NCI-H1930 (cell line): Measurements from ENCODE around the gene WNT5A.

Experiments used
- DNase-seq, 2 experiments: peaks; one replicate each; lab custom pipeline; 2025; lab: John Stamatoyannopoulos, UW

Gene WNT5A

DNA sequence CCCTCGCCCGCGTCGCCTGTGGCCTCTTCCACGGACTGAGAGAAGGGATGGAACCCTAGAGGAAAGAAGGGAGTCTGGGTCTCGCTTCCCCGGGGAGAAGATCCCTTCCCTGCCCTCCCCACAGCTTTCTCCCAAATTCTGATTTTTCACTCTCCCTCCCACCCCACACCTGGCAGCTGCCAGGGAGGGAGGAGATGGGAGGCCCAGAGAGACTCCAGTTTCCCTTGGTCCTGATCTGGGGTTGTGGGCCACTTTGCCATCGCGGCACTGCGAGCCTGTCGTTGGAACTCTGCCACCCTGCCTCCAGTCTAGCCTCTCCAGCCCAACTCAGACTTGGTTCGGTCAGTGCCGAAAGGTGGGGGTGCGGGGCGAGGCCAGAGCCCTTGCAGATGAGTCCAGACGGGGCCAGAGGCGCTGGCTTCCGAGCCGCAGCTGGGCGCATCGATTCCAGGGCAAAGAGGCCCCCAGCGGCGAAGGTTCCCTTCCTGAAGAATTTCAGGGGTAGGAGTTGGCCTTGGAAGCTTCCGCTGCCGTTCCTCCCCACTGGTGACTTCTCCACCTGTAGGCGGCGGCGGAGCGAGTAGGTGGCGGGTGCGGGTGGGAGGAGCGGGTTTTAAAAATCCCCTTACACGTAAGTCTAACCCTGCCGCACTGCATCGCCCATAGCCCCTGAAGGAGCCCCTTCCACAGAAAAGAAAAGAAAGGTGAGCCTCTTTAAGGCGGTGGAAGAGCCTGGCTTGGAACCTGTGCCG is 5.2 kb downstream of the WNT5A start:
- DNase-seq = no peak

- DNase-seq = no peak
These were observed 6.0 kb downstream of the WNT5A start for GRCh38 chr3:55480911-55481743.

- no peak for DNase-seq
These were observed 9.5 kb downstream of the WNT5A start for GRCh38 chr3:55477306-55478303.

DNA sequence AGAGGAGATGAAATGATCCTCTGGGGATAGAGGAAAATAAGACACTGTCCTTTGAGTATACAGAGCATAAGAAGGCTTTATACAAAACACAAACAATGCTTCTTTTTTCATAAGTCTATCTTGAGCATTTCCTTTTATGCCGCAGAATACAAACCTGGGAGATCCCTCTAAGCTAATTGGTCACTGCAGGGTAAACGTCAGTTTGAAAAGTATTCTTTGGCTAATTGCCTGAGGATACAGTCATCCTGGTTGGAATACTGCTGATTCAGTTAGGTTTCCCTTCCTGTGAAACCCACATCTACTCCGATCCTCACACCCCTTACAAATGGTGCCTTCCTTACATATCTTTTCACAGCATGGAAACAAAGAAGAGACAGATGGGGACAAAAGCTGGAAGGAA is 10.6 kb downstream of the WNT5A start:
- DNase-seq = no peak

GRCh38 chr3:55474213-55474632 is 12.9 kb downstream of the WNT5A start:
- DNase-seq = no peak

DNA sequence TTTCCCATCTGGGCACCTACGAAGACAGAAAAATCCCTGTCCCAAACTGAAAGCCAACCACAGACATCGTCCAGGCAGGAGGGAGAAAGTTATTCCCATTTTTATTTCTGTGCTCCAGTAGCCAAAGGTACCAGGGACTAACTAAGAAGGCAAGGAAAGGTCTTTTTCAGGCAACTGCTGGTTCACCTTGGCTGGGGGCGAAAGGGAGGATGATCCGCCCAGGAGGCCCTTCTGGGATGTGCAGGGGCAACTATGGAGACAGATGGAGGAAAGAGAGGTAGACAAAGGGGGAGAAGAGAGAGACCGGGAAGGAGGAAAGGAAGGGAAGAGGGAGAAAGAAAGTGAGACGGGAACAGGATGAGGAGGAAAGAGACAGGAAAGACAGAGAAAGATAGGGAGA is 13.3 kb downstream of the WNT5A start:
- no peak for DNase-seq

DNA sequence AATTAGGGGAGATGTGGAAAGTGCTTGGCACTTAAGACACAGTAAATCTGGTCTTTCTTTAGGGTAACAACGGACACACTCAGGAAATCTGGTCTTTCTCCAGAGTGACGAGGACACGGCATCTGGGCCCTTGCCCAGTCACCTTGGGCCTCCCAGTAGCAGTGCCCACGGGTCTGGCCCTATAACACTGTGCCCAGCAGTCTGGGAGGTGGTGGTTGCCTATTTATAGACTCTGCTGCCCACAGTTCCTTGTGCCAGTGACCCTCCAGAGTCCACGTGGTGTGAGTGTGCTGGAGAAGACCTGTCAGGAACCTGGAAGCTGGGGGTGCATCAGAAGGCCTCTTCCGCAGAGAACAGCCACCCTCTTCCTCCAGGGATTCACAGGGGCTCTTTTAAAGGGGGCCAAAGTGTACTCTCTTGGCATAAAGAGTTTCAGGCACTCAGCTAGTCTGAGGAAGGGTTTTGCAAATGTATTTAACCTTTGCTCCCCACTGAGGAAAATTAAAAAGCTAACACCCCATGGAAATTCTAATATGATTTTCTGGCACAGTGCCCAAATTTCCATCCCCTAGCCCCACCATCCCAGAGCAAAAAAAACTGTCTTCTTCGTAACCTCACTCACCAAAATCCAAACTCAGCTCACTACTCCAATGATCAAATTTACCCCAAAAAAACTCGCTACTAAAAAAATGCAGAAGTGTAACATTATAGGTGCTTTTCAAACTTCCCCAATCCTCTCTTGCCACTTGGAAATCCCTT is 15.4 kb downstream of the WNT5A start:
- no peak for DNase-seq

GRCh38 chr3:55471084-55471483 is 16.0 kb downstream of the WNT5A start:
- no peak for DNase-seq

DNA sequence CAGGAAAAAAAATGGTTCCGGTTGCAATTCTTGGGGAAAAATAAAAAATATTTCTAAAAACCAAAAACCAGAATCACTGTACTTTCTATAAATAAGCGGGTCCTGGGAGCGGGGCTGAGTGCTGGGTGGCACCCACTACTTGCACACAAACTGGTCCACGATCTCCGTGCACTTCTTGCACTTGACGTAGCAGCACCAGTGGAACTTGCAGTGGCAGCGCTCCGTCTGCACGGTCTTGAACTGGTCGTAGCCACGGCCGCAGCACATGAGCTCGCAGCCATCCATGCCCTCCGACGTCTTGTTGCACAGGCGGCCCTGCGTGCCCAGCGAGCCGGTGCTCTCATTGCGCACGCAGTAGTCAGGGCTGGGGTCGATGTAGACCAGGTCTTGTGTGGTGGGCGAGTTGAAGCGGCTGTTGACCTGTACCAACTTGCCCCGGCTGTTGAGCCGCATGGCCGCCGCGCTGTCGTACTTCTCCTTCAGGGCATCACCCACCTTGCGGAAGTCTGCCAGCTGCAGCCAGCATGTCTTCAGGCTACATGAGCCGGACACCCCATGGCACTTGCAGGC is 17.1 kb downstream of the WNT5A start:
- DNase-seq = no peak

GRCh38 chr3:55468251-55468650 is 18.9 kb downstream of the WNT5A start:
- no peak for DNase-seq

DNA sequence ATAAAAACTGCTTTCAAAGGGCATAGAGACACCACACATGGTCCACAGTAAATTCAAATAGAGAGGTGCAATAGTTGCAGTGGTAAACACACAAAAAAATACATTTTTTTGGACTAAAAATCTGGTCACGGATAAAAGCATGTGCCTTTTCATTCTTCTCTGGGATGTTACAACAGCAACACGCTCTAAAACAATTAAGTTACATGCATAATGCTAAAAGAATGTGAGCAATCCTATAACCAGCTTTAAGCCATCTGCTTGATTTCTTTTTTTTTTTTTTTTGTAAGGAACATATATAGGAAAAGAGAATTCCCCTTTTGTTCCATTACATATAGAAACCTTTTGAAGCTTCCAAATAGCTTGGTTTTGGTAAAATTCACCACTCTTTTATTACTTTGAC is 20.0 kb downstream of the WNT5A start:
- DNase-seq = no peak

GRCh38 chr3:55466526-55466925 is 20.6 kb downstream of the WNT5A start:
- no peak for DNase-seq

DNA sequence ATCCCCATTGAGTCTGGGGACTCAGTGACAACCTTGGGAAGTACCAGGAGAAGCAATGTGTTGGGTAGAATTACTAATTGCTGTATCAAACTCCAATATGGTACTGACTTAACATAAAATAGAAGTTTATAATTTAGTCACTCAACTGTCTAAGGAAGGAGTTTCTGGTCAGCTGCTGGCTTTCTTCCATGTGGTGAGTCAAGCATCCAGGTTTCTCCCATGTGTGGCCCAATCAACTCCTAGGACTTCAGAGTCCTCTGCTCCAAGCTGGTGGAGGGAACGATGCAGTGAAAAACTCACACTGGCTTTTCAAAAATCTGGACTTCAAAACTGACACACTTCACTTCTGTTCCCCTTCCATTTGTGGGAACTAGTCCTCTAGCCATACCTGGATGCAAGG is 25.2 kb downstream of the WNT5A start:
- DNase-seq = no peak

GRCh38 chr3:55459838-55460237 is 27.3 kb downstream of the WNT5A start:
- no peak for DNase-seq

DNA sequence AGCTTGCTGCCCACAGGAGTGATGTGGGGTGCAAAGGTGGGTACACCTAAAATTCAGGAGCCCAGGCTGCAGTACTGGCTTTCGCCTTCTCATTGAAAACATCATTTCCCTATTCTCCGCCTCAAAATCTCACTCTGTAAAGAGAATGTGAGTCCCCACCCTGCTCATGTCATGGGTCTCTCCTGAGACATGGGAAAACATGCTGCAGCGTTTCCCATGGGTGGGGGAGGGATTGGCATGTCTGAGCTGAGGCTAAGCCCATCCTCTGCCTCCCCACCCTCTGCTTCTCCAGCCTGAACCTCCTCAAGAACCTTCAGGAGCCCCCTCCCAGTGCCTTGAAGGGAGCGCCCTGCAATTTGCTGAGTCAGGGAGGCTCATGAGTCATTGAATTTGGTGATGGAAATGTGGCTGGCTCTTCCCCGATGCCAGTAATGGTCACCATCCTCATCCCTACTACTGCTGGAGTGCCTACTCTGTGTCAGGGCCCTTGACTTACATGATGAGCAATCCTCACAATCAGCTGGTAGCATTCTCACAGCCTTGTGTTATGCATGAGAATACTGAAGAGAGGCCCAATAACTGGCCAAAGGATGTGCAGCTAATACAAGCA is 28.8 kb downstream of the WNT5A start:
- DNase-seq = no peak

DNA sequence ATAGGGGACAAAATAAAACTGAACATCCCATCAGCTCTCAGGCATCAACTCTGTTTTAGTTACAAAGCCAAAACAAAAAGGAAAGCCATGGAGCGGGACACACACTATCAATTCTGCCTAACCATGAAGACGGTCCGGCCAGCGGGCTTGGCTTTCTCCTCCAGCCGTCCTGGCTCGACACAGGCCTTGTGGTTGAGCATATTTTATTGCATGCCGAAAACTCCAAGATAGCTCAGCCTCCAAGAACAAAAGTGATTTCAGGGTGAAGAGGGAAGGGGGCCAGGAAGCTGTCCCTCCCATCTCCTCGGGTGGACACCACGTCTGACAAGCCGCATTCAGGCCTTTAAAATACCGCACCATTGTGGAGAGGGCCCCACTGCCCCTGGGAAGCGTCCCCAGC is 31.2 kb downstream of the WNT5A start:
- DNase-seq = no peak

- no peak for DNase-seq
These were observed 32.5 kb downstream of the WNT5A start for GRCh38 chr3:55454611-55455010.

GRCh38 chr3:55453886-55454496 is 33.1 kb downstream of the WNT5A start:
- DNase-seq = no peak

GRCh38 chr3:55452886-55453285 is 34.2 kb downstream of the WNT5A start:
- DNase-seq = no peak

DNA sequence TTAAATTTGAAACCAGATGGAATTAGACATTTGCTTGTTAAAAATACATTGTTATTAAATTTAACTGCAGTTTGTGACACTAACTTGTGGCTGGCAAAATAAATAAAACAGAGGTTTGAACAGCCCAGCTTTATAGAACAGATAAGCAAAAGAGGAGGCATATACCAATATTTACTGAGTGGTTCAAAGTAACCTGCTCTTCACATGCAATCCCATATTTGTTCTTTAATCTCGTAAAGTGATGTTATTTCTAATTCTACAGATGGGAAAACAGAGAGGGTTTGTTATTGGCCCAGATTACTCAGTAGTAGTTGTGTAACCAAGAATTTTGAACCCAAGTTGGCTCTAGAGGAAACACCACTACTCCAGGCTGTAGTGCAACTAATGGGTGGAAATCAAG is 37.6 kb downstream of the WNT5A start:
- DNase-seq = peak in 1 of 2 experiments; percentile 26
